ENCODE data around the gene HDLBP. TPM values are rescaled to one million over a fixed set of nuclear protein-coding genes. Genes with fewer than 3 reads are reported as not detected.
"Not testable (repeated sequence)": the region's sequence is repeated elsewhere in the genome, so short reads cannot be mapped to it uniquely, and the experiment has no call there.

HDLBP gene
- total RNA-seq, 1 donor from 2014 or later: 989 TPM

DNA sequence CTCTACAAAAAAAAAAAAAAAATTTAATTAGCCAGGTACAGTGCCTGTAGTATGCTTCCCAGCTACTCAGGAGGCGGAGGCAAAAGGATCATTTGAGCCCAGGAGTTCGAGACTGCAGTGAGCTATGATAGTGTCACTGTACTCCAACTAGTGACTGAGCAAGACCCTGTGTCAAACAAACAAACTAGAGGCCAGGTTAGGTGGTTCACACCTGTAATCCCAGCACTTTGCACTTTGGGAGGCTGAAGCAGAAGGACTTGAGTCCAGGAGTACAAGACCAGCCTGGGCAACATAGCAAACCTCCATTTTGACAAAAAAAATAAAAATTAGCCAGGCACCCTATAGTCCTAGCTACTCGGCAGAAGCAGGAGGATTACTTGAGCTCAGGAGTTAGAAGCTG is 13.4 kb downstream of the HDLBP start:
- H3K36me3 Mint-ChIP-seq (ENCODE audit: low read depth): peaks cover 2% of the 10 kb centered on the region
- H3K4me1 Mint-ChIP-seq (ENCODE audit: low read depth): peaks cover 9% of the 10 kb centered on the region
- no peak for DNase-seq (ENCODE audit: low spot score)
- TF ChIP-seq, protein P1, sequence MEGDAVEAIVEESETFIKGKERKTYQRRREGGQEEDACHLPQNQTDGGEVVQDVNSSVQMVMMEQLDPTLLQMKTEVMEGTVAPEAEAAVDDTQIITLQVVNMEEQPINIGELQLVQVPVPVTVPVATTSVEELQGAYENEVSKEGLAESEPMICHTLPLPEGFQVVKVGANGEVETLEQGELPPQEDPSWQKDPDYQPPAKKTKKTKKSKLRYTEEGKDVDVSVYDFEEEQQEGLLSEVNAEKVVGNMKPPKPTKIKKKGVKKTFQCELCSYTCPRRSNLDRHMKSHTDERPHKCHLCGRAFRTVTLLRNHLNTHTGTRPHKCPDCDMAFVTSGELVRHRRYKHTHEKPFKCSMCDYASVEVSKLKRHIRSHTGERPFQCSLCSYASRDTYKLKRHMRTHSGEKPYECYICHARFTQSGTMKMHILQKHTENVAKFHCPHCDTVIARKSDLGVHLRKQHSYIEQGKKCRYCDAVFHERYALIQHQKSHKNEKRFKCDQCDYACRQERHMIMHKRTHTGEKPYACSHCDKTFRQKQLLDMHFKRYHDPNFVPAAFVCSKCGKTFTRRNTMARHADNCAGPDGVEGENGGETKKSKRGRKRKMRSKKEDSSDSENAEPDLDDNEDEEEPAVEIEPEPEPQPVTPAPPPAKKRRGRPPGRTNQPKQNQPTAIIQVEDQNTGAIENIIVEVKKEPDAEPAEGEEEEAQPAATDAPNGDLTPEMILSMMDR (IDR thresholded peaks at IDR 0.05): no peak
- H3K4me3 Mint-ChIP-seq (ENCODE audit: unreplicated experiment): no peak overlapping the region
- H3K9me3 Mint-ChIP-seq (ENCODE audit: low read depth): no peaks in the 10 kb centered on the region
- H3K27ac Mint-ChIP-seq (ENCODE audit: unreplicated experiment): no peak overlapping the region
- no peaks in the 10 kb centered on the region for H3K27me3 Mint-ChIP-seq (ENCODE audit: low read depth)

DNA sequence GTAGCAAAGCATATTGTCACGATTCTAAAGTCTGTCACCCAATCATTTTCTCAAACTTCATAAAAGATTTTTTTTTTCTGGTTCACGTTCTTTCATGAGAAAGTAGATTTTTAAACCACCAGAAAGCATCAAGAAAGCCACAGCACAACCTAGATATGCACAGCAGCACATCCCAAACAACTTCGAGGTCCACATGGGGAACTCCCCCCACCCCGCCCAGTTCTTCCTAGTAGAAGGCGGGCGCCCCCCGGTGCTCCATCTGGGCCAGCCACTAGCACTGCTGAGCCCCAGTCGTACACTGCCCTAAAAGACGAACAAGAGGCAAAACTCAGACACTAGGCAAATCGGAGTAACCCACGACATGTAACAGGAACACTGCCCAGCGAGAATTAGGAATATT is 15.5 kb downstream of the HDLBP start:
- TF ChIP-seq, protein P1 (IDR thresholded peaks at IDR 0.05): no peak
- H3K36me3 Mint-ChIP-seq (ENCODE audit: low read depth): peaks cover 4% of the 10 kb centered on the region
- no peaks in the 10 kb centered on the region for H3K27me3 Mint-ChIP-seq (ENCODE audit: low read depth)
- H3K9me3 Mint-ChIP-seq (ENCODE audit: low read depth): peaks cover 2% of the 10 kb centered on the region
- no peak overlapping the region for H3K27ac Mint-ChIP-seq (ENCODE audit: unreplicated experiment)
- peaks cover 8% of the 10 kb centered on the region for H3K4me1 Mint-ChIP-seq (ENCODE audit: low read depth)
- DNase-seq (ENCODE audit: low spot score): no peak
- no peak overlapping the region for H3K4me3 Mint-ChIP-seq (ENCODE audit: unreplicated experiment)

DNA sequence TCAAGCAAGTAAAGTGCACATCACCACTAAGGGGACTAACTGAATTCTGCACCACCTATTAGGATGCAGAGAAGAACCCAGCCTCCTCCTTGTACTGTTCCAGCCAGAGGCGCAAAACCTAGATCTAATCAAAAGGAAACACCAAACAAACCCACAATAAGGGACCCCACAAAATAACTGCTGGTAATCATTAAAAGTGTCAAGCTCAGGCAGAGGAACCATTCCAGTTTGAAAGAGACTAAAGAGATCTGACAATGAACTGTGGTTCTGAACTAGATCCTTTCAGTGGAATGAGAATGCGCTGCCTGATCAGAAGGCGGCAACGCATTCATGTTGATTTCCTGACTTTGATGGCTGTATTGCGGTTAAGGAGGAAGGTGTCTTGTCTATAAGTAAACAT is 16.8 kb downstream of the HDLBP start:
- TF ChIP-seq, protein P1 (IDR thresholded peaks at IDR 0.05): no peak
- no peak for DNase-seq (ENCODE audit: low spot score)
- Mint-ChIP-seq H3K27ac (ENCODE audit: unreplicated experiment) (no peak overlapping the region), H3K4me1 (ENCODE audit: low read depth) (peaks cover 2% of the 10 kb centered on the region), H3K9me3 (ENCODE audit: low read depth) (peaks cover 2% of the 10 kb centered on the region), H3K27me3 (ENCODE audit: low read depth) (no peaks in the 10 kb centered on the region), H3K4me3 (ENCODE audit: unreplicated experiment) (no peak overlapping the region), H3K36me3 (ENCODE audit: low read depth) (peaks cover 4% of the 10 kb centered on the region)

DNA sequence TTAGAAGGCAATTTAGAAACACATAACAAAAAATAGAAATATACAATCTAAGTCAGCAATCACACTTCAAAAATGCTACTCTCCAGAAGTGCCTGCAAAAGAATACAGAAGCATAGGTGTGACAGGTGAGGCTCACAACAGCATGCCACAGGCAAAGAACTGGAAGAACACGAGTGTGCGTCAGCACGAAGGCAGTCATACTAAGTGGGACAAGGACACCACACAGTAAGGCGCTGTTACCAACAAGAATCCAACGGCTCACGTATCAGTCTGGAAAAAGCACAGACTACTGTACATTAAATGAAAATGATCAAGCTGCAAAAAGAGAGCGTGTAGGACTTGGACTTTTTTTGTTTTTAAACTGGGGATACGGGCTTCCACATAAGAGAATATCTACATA is 18.7 kb downstream of the HDLBP start:
- TF ChIP-seq, protein P1 (IDR thresholded peaks at IDR 0.05): no peak
- Mint-ChIP-seq H3K9me3 (ENCODE audit: low read depth) (peaks cover 2% of the 10 kb centered on the region), H3K4me1 (ENCODE audit: low read depth) (peaks cover 2% of the 10 kb centered on the region), H3K4me3 (ENCODE audit: unreplicated experiment) (no peak overlapping the region), H3K36me3 (ENCODE audit: low read depth) (peaks cover 4% of the 10 kb centered on the region), H3K27ac (ENCODE audit: unreplicated experiment) (no peak overlapping the region), H3K27me3 (ENCODE audit: low read depth) (no peaks in the 10 kb centered on the region)
- no peak for DNase-seq (ENCODE audit: low spot score)

DNA sequence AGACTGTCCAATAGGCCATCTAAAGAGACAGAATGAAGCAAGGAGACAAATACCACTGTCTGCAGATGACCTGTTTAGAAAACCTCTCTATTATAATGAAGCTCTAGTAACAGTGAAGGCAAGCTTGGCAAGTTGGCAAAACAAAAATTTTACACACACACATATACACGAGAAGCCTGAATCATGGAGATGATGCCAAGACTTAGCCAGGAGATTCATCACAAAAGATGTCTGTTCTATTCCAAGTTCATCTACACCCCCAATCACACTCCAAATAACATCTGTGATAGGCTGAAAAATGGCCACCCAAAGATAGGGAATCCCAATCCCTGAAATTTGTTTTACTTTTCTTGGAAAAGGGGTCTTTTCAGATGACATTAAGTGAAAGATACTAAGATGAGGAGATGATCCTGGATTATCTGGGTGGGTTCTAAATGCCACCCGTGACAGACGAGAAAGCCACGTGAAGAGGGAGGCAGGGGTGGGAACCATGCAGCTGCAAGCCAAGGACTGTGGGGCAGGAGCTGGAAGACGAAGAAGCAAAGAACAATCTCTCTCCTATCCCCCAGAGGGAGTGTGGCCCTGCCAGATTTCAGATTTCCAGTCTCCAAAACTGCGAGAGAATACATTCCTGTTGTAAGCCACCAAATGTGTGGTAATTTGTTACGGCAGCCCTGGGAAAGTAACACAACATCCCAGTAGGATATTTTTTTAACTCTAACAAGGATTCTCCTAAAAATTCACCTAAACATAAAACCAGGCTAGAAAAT is 20.0 kb downstream of the HDLBP start:
- DNase-seq (ENCODE audit: low spot score): no peak
- Mint-ChIP-seq H3K27me3 (ENCODE audit: low read depth) (no peaks in the 10 kb centered on the region), H3K4me3 (ENCODE audit: unreplicated experiment) (no peak overlapping the region), H3K27ac (ENCODE audit: unreplicated experiment) (no peak overlapping the region), H3K4me1 (ENCODE audit: low read depth) (peaks cover 2% of the 10 kb centered on the region), H3K9me3 (ENCODE audit: low read depth) (peaks cover 2% of the 10 kb centered on the region), H3K36me3 (ENCODE audit: low read depth) (peaks cover 4% of the 10 kb centered on the region)
- TF ChIP-seq, protein P1 (IDR thresholded peaks at IDR 0.05): no peak

DNA sequence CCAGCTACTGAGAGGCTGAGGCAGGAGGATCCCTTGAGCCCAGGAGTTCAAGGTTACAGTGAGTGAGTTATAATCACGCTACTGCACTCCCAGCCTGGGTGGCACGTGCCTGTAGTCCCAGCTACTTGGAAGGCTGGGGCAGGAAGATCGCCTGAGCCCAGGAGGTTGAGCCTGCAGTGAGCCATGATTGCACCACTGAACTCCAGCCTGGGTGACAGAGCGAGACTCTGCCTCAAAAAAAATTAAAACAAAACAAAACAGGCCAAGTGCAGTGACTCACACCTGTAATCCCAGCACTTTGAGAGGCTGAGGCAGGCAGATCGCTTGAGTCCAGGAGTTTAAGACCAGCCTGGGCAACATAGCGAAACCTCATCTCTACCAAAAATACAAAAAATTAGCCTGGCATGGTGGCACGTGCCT is 22.1 kb downstream of the HDLBP start:
- not testable (repeated sequence) for H3K9me3 Mint-ChIP-seq (ENCODE audit: low read depth); DNase-seq (ENCODE audit: low spot score); H3K36me3 Mint-ChIP-seq (ENCODE audit: low read depth); H3K27me3 Mint-ChIP-seq (ENCODE audit: low read depth); H3K27ac Mint-ChIP-seq (ENCODE audit: unreplicated experiment); H3K4me3 Mint-ChIP-seq (ENCODE audit: unreplicated experiment); H3K4me1 Mint-ChIP-seq (ENCODE audit: low read depth)

Measured in chondrocyte (in vitro differentiated cells).